ENCODE measurements around the gene NACC2. TPM values are rescaled to one million over a fixed set of nuclear protein-coding genes. Genes with fewer than 3 reads are reported as not detected.

The NACC2 gene
- total and polyA plus RNA-seq, 2 donors (not counting 3 experiments of a cell fraction or from before 2014, with no cell fraction given), result 15.8 to 27.1 TPM

DNA sequence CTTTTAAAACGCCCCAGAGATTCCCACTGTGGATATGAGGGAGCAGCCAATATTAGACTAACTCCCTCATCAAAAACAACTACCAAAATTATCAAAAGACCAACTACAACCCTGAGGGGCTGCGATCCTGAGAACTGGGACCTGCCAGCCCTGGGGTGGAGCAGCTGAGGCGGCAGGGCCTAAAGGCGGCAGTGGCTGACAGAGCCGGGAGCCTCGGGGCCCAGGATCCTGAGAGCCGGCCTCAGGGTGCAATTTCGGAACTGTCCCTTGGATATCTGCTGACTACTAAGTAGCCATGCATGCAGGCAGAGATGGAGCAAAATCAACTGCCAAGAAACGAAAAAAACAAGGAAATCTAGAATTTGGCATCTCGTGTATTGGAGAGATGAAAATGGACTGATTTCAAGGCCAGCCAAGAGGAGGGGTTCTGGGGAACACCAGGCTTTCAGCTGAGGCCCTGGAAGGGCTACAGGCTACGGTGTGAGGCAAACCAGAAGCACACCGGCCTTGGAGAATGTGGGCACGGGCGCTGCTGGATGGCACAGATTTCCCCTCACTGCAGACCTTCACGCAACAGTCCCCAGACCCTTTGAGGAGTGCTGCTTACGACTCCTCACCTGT is 70.3 kb downstream of the NACC2 start:
- peaks cover 25% of the 10 kb centered on the region for H3K79me2 ChIP-seq (ENCODE audit: control insufficient read depth, insufficient read depth, low read length)
- H4K20me1 ChIP-seq (replicated peaks; ENCODE audit: control insufficient read depth, extremely low read depth, insufficient read depth, low read length), result peaks cover 2% of the 10 kb centered on the region
- H3K27me3 ChIP-seq (ENCODE audit: control insufficient read depth in 2 of 2, insufficient read depth in 2 of 2, low read length in 2 of 2), result no peaks in the 10 kb centered on the region
- no peak overlapping the region for H3K9ac ChIP-seq (replicated peaks; ENCODE audit: extremely low read depth, insufficient read depth, low read length)
- H3K27ac ChIP-seq (ENCODE audit: insufficient read depth, low read depth, low read length), result no peak overlapping the region
- H3K4me3 ChIP-seq (replicated peaks in 1 of 3; ENCODE audit: insufficient read depth in 1 of 3, low read depth in 1 of 3, low read length in 3 of 3), result no peak overlapping the region
- no peaks in the 10 kb centered on the region for H3K4me1 ChIP-seq (ENCODE audit: control insufficient read depth, extremely low read depth, insufficient read depth, low read length)
- H3K36me3 ChIP-seq (ENCODE audit: control insufficient read depth in 2 of 2, extremely low read depth in 1 of 2, insufficient read depth in 2 of 2, low read length in 2 of 2), result peaks cover 4 to 11% of the 10 kb centered on the region in 2 experiments
- ChIA-PET CTCF (no interaction called here), POLR2A (no interaction called here)
- BruUV-seq (replicated peaks), result no TSS peak
- H3K9me1 ChIP-seq (replicated peaks; ENCODE audit: control insufficient read depth, extremely low read depth, insufficient read depth, low read length), result no peaks in the 10 kb centered on the region
- TF ChIP-seq POLR2AphosphoS5 (IDR thresholded peaks at IDR 0.05; ENCODE audit: insufficient read depth, low read depth, low read length) (no peak), MYC (IDR thresholded peaks at IDR 0.05; ENCODE audit: low read depth, low read length) (no peak), EZH2 (IDR thresholded peaks at IDR 0.05; ENCODE audit: borderline replicate concordance, low read depth, low read length, severe bottlenecking) (no peak)
- no peak for DNase-seq (ENCODE audit: low read depth, low spot score)
- no peak for FAIRE-seq
- H3K4me2 ChIP-seq (ENCODE audit: insufficient read depth, low read length), result no peak overlapping the region
- H3K9me3 ChIP-seq (replicated peaks; ENCODE audit: control insufficient read depth, insufficient read depth, low read length), result no peaks in the 10 kb centered on the region
- dilution Hi-C loops (cut with MboI; ENCODE audit: extremely low pct_ligation_motif_present, low sequenced_read_pairs), result no loop called here
- intact Hi-C loops (cut with micrococcal nuclease), result no loop called here
- H2AFZ ChIP-seq (ENCODE audit: low read depth, low read length), result no peak overlapping the region

DNA sequence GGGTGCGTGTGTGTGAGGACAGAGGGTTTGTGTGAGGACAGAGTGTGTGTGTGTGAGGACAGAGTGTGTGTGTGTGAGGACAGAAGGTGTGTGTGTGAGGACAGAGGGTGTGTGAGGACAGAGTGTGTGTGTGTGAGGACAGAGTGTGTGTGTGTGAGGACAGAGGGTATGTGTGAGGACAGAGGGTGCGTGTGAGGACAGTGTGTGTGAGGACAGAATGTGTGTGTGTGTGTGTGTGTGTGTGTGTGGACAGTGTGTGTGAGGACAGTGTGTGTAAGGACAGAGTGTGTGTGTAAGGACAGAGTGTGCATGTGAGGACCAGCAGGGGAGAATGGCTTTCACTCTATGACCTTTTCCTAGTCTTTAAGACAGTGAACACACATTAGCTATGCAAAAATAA is 70.8 kb downstream of the NACC2 start:
- TF ChIP-seq POLR2A (IDR thresholded peaks at IDR 0.05; ENCODE audit: low read depth, low read length), result no peak
- TF ChIP-seq, protein P1, sequence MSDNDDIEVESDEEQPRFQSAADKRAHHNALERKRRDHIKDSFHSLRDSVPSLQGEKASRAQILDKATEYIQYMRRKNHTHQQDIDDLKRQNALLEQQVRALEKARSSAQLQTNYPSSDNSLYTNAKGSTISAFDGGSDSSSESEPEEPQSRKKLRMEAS (IDR thresholded peaks at IDR 0.05; ENCODE audit: insufficient read depth, insufficient read length), result no peak
- no peak for TF ChIP-seq MYC (IDR thresholded peaks at IDR 0.05; ENCODE audit: low read depth, low read length)
- no peak for TF ChIP-seq POLR2AphosphoS5 (IDR thresholded peaks at IDR 0.05; ENCODE audit: insufficient read depth, low read depth, low read length)
- no peak for TF ChIP-seq GATA2 (IDR thresholded peaks at IDR 0.05; ENCODE audit: insufficient read depth, insufficient read length, low read depth, low read length)
- no peak for TF ChIP-seq JUN (IDR thresholded peaks at IDR 0.05; ENCODE audit: borderline replicate concordance, insufficient read depth, insufficient read length, low read depth)
- TF ChIP-seq FOS (IDR thresholded peaks at IDR 0.05; ENCODE audit: borderline replicate concordance, insufficient read depth, low read length), result no peak
- TF ChIP-seq EZH2 (IDR thresholded peaks at IDR 0.05; ENCODE audit: borderline replicate concordance, low read depth, low read length, severe bottlenecking), result no peak
- TF ChIP-seq CTCF (IDR thresholded peaks at IDR 0.05; ENCODE audit: extremely low read depth in 1 of 2, insufficient read depth in 1 of 2, low read depth in 1 of 2, low read length in 2 of 2), result no peak
- H3K36me3 ChIP-seq (ENCODE audit: control insufficient read depth in 2 of 2, extremely low read depth in 1 of 2, insufficient read depth in 2 of 2, low read length in 2 of 2), result peaks cover 4 to 7% of the 10 kb centered on the region in 2 experiments
- H2AFZ ChIP-seq (ENCODE audit: low read depth, low read length), result no peak overlapping the region
- no peaks in the 10 kb centered on the region for H3K9me3 ChIP-seq (replicated peaks; ENCODE audit: control insufficient read depth, insufficient read depth, low read length)
- BruUV-seq (replicated peaks), result no TSS peak
- CTCF ChIA-PET, result interaction anchor here (1.0 kb wide), 1 partner anchor 65 kb away, joined by 3 read pairs; no protein-coding TSS in a partner anchor
- no peak overlapping the region for H3K4me3 ChIP-seq (replicated peaks in 1 of 3; ENCODE audit: insufficient read depth in 1 of 3, low read depth in 1 of 3, low read length in 3 of 3)
- H3K4me2 ChIP-seq (ENCODE audit: insufficient read depth, low read length), result no peak overlapping the region
- H3K79me2 ChIP-seq (ENCODE audit: control insufficient read depth, insufficient read depth, low read length), result peaks cover 27% of the 10 kb centered on the region
- no peak overlapping the region for H3K9ac ChIP-seq (replicated peaks; ENCODE audit: extremely low read depth, insufficient read depth, low read length)
- H4K20me1 ChIP-seq (replicated peaks; ENCODE audit: control insufficient read depth, extremely low read depth, insufficient read depth, low read length), result peaks cover 2% of the 10 kb centered on the region
- H3K4me1 ChIP-seq (ENCODE audit: control insufficient read depth, extremely low read depth, insufficient read depth, low read length), result no peaks in the 10 kb centered on the region
- H3K27me3 ChIP-seq (ENCODE audit: control insufficient read depth in 2 of 2, insufficient read depth in 2 of 2, low read length in 2 of 2), result no peaks in the 10 kb centered on the region
- DNase-seq (ENCODE audit: low read depth, low spot score) (no peak), FAIRE-seq (no peak)
- no peaks in the 10 kb centered on the region for H3K9me1 ChIP-seq (replicated peaks; ENCODE audit: control insufficient read depth, extremely low read depth, insufficient read depth, low read length)
- intact Hi-C loops (cut with micrococcal nuclease) (no loop called here), dilution Hi-C loops (cut with MboI; ENCODE audit: extremely low pct_ligation_motif_present, low sequenced_read_pairs) (no loop called here)
- POLR2A ChIA-PET, result no interaction called here
- no peak overlapping the region for H3K27ac ChIP-seq (ENCODE audit: insufficient read depth, low read depth, low read length)
